HepG2 (cell line): ENCODE results near the gene KIF2C. TPM values are rescaled to one million over a fixed set of nuclear protein-coding genes. Genes with fewer than 3 reads are reported as not detected.

Source experiments
- ATRX ChIP-seq: sonication (generic); formaldehyde crosslinking; IDR thresholded peaks from 2 replicates; pipeline ENCODE4 v1.4.0; 2020; ENCODE audit warnings: missing genetic modification reagents, borderline replicate concordance
- ELF4 ChIP-seq: sonication (generic); formaldehyde crosslinking; IDR thresholded peaks from 2 replicates; pipeline ENCODE4 v1.5.0; 2020; ENCODE audit warnings: missing genetic modification reagents, mild to moderate bottlenecking, moderate library complexity, borderline replicate concordance
- KDM3A ChIP-seq: IDR thresholded peaks from 2 replicates; pipeline ENCODE4 v1.6.1; 2018; ENCODE audit warnings: low read depth, missing compliant biosample characterization
- NFYB ChIP-seq: sonication (generic); formaldehyde crosslinking; IDR thresholded peaks from 2 replicates; pipeline ENCODE4 v1.4.0; 2020; ENCODE audit warnings: missing genetic modification reagents
- NR2C2 ChIP-seq: sonication (generic); formaldehyde crosslinking; IDR thresholded peaks from 2 replicates; pipeline ENCODE4 v1.4.0; 2020; ENCODE audit warnings: missing genetic modification reagents, mild to moderate bottlenecking, moderate library complexity, borderline replicate concordance
- REXO4 ChIP-seq: sonication (generic); formaldehyde crosslinking; IDR thresholded peaks from 2 replicates; pipeline ENCODE4 v1.8.0; 2022; ENCODE audit warnings: missing genetic modification reagents, mild to moderate bottlenecking, borderline replicate concordance
- RFXAP ChIP-seq: sonication (generic); formaldehyde crosslinking; IDR thresholded peaks from 2 replicates; pipeline ENCODE4 v1.4.0; 2020; ENCODE audit warnings: missing genetic modification reagents, borderline replicate concordance
- SMYD3 ChIP-seq: sonication (generic); formaldehyde crosslinking; IDR thresholded peaks from 2 replicates; pipeline ENCODE4 v1.8.1; 2023; ENCODE audit warnings: mild to moderate bottlenecking, missing genetic modification reagents
- SOX5 ChIP-seq: IDR thresholded peaks from 2 replicates; pipeline ENCODE4 v1.6.1; 2016; ENCODE audit warnings: borderline replicate concordance
- ZFAT ChIP-seq: sonication (generic); formaldehyde crosslinking; conservative IDR thresholded peaks from 2 replicates; pipeline ENCODE4 v1.8.1; 2023; ENCODE audit warnings: missing genetic modification reagents, inconsistent platforms
- ZFP62 ChIP-seq: sonication (generic); formaldehyde crosslinking; IDR thresholded peaks from 2 replicates; pipeline ENCODE4 v1.4.0; 2020; ENCODE audit warnings: missing genetic modification reagents
- ZMAT3 ChIP-seq: sonication (generic); formaldehyde crosslinking; conservative IDR thresholded peaks from 2 replicates; pipeline ENCODE4 v1.7.0; 2021; ENCODE audit warnings: missing genetic modification reagents
- ZNF543 ChIP-seq: sonication (generic); formaldehyde crosslinking; IDR thresholded peaks from 2 replicates; pipeline ENCODE4 v1.4.0; 2020; ENCODE audit warnings: mild to moderate bottlenecking, missing genetic modification reagents
- ZNF674 ChIP-seq: sonication (generic); formaldehyde crosslinking; IDR thresholded peaks from 2 replicates; pipeline ENCODE4 v1.5.0; 2020; ENCODE audit warnings: low read depth, mild to moderate bottlenecking, missing genetic modification reagents
- ZNF678 ChIP-seq: sonication (generic); formaldehyde crosslinking; IDR thresholded peaks from 2 replicates; pipeline ENCODE4 v1.4.0; 2020; ENCODE audit warnings: mild to moderate bottlenecking, missing genetic modification reagents
- polyA plus RNA-seq, 8 experiments: library from polyadenylated mRNA; depleted of rRNA in 3 of 8; stranded (reverse) in 7 of 8; unstranded in 1 of 8; fragments of >200 nt; fragmentation: Illumina TruSeq in 4 of 8; extraction: Trizol in 4 of 8; gene quantifications; 2 replicates each; pipeline versions ENCODE4 v1.2.1 to v1.2.3, GENCODE V29; 2011 to 2016; ENCODE audit warnings: low read depth in 4 of 8, missing spikeins in 1 of 8, mixed read lengths in 1 of 8; ENCODE audit not compliant: insufficient read depth in 1 of 8
- total RNA-seq, 5 experiments: library from RNA; depleted of rRNA; stranded (reverse); fragments of >200 nt; fragmentation: Illumina TruSeq; extraction: Trizol; gene quantifications; 2 replicates each; pipeline ENCODE4 v1.2.3, GENCODE V29; 2016; ENCODE audit warnings: low read depth in 1 of 5
- TF ChIP-seq, protein P1 (sequence below): sonication (generic); formaldehyde crosslinking; IDR thresholded peaks from 2 replicates; pipeline ENCODE4 v1.4.0; 2020; ENCODE audit warnings: missing genetic modification reagents, borderline replicate concordance
- TF ChIP-seq, protein P2 (sequence below): IDR thresholded peaks from 2 replicates; pipeline ENCODE4 v1.6.1; 2016; ENCODE audit warnings: low read depth
- TF ChIP-seq, protein P3 (sequence below): IDR thresholded peaks from 2 replicates; pipeline ENCODE4 v1.6.1; 2016; ENCODE audit warnings: missing biosample characterization, missing genetic modification reagents, low read depth
- TF ChIP-seq, protein P4 (sequence below): sonication (generic); formaldehyde crosslinking; IDR thresholded peaks from 2 replicates; pipeline ENCODE4 v1.4.0; 2020; ENCODE audit warnings: mild to moderate bottlenecking, missing genetic modification reagents
- TF ChIP-seq, protein P5 (sequence below): sonication (generic); formaldehyde crosslinking; IDR thresholded peaks from 2 replicates; pipeline ENCODE4 v1.4.0; 2020; ENCODE audit warnings: missing genetic modification reagents

The KIF2C gene
- total and polyA plus RNA-seq, 2 of the 13 experiments (the other 11 are each of a cell fraction or from before 2014, with no cell fraction given): 29.7 to 53.7 TPM

DNA sequence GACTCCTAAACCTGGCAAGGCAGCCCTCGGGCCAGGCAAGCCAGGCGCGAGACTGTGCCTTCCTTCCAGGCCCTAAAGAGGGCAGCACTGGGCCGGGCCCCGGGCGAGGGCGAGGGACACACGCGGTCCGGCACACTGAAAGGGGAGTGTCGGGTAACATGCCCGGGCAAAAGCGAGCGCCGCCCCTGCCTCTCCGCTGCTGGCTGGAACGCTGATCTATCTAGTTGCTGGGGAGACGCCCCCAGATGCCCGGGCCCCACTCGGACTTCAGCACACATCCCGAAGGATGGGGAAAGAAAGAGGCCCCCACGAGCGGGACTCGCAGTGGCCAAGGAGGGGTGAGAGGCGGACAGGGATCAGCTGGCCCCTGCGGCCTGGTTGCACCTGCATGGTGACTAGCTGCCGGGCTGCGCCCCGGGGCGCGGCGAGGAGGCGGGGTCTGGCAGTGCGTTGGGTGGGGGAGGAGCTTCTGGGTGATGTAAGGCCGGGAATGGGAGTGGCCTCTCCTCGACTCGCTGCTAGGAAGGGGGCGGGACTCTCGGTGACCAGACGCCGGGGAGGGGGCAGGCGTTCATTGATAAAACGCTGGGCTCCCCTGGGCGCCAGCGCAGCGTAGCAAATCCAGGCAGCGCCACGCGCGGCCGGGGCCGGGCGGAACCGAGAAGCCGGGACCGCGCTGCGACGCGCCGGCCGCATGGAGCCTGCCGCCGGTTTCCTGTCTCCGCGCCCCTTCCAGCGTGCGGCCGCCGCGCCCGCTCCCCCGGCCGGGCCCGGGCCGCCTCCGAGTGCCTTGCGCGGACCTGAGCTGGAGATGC lies 60.3 kb downstream of the KIF2C start, which contains the start of gene PLK3 (continued):
- TF ChIP-seq, protein P1, sequence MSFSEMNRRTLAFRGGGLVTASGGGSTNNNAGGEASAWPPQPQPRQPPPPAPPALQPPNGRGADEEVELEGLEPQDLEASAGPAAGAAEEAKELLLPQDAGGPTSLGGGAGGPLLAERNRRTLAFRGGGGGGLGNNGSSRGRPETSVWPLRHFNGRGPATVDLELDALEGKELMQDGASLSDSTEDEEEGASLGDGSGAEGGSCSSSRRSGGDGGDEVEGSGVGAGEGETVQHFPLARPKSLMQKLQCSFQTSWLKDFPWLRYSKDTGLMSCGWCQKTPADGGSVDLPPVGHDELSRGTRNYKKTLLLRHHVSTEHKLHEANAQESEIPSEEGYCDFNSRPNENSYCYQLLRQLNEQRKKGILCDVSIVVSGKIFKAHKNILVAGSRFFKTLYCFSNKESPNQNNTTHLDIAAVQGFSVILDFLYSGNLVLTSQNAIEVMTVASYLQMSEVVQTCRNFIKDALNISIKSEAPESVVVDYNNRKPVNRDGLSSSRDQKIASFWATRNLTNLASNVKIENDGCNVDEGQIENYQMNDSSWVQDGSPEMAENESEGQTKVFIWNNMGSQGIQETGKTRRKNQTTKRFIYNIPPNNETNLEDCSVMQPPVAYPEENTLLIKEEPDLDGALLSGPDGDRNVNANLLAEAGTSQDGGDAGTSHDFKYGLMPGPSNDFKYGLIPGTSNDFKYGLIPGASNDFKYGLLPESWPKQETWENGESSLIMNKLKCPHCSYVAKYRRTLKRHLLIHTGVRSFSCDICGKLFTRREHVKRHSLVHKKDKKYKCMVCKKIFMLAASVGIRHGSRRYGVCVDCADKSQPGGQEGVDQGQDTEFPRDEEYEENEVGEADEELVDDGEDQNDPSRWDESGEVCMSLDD (CRISPR knock-in tag): no peak
- TF ChIP-seq ZFAT (CRISPR knock-in tag) (no peak), SMYD3 (no peak), ZNF678 (peak; percentile 82), RFXAP (CRISPR knock-in tag) (no peak; the same call in 1 of the 2 replicates), ZNF674 (CRISPR knock-in tag) (no peak), ZNF543 (peak; percentile 94), ATRX (CRISPR knock-in tag) (no peak), KDM3A (CRISPR knock-in tag) (peak; percentile 71; the same call in 1 of the 2 replicates), NR2C2 (CRISPR knock-in tag) (peak; percentile 76), NFYB (CRISPR knock-in tag) (peak; percentile 28; the same call in 1 of the 2 replicates), ZFP62 (CRISPR knock-in tag) (no peak), SOX5 (CRISPR knock-in tag) (peak; percentile 43; the same call in 1 of the 2 replicates), ELF4 (CRISPR knock-in tag) (no peak), ZMAT3 (CRISPR knock-in tag) (no peak; the same call in 1 of the 2 replicates), REXO4 (CRISPR knock-in tag) (no peak)
- TF ChIP-seq, protein P2, sequence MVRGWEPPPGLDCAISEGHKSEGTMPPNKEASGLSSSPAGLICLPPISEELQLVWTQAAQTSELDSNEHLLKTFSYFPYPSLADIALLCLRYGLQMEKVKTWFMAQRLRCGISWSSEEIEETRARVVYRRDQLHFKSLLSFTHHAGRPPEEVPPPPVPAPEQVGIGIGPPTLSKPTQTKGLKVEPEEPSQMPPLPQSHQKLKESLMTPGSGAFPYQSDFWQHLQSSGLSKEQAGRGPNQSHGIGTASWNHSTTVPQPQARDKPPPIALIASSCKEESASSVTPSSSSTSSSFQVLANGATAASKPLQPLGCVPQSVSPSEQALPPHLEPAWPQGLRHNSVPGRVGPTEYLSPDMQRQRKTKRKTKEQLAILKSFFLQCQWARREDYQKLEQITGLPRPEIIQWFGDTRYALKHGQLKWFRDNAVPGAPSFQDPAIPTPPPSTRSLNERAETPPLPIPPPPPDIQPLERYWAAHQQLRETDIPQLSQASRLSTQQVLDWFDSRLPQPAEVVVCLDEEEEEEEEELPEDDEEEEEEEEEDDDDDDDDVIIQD (CRISPR knock-in tag): no peak; the same call in 1 of the 2 replicates
- TF ChIP-seq, protein P3, sequence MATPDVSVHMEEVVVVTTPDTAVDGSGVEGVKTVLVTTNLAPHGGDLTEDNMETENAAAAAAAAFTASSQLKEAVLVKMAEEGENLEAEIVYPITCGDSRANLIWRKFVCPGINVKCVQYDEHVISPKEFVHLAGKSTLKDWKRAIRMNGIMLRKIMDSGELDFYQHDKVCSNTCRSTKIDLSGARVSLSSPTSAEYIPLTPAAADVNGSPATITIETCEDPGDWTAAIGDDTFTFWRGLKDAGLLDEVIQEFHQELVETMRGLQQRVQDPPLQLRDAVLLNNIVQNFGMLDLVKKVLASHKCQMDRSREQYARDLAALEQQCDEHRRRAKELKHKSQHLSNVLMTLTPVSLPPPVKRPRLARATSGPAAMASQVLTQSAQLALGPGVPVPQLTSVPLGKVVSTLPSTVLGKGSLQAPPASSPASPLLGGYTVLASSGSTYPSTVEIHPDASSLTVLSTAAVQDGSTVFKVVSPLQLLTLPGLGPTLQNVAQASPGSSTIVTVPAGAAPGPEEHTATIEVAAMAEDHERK (CRISPR knock-in tag): no peak; the same call in 1 of the 2 replicates
- TF ChIP-seq, protein P4, sequence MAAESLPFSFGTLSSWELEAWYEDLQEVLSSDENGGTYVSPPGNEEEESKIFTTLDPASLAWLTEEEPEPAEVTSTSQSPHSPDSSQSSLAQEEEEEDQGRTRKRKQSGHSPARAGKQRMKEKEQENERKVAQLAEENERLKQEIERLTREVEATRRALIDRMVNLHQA: no peak
- TF ChIP-seq, protein P5, sequence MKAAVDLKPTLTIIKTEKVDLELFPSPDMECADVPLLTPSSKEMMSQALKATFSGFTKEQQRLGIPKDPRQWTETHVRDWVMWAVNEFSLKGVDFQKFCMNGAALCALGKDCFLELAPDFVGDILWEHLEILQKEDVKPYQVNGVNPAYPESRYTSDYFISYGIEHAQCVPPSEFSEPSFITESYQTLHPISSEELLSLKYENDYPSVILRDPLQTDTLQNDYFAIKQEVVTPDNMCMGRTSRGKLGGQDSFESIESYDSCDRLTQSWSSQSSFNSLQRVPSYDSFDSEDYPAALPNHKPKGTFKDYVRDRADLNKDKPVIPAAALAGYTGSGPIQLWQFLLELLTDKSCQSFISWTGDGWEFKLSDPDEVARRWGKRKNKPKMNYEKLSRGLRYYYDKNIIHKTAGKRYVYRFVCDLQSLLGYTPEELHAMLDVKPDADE (CRISPR knock-in tag): no peak
